Subcutaneous adipose tissue (tissue), 4 donors: ENCODE data around the gene ATP6V1A. TPM values are rescaled to one million over a fixed set of nuclear protein-coding genes. Genes with fewer than 3 reads are reported as not detected.

ENCODE experiments used
- CTCF ChIP-seq: fragments of 450-650 bp; IDR thresholded peaks from one replicate; pipeline ENCODE4 v1.5.1; 2016; ENCODE audit warnings: low read depth, mild to moderate bottlenecking, control low read depth, antibody characterized with exemption, moderate library complexity
- total RNA-seq, 4 donors: library from RNA; depleted of rRNA; stranded (reverse); fragments of >200 nt; gene quantifications; one replicate each; pipeline ENCODE4 v1.1.0, GENCODE V29; 2016

Gene ATP6V1A
- total RNA-seq, 4 donors from 2014 or later, result 36.5 to 81.6 (median 52.6) TPM

GRCh38 chr3:113764698-113765097 lies 17.9 kb downstream of the ATP6V1A start:
- TF ChIP-seq CTCF, result no peak

- TF ChIP-seq CTCF, result no peak
Observed at GRCh38 chr3:113769551-113769950, 22.7 kb downstream of the ATP6V1A start.

GRCh38 chr3:113771993-113772392 lies 25.2 kb downstream of the ATP6V1A start:
- no peak for TF ChIP-seq CTCF

GRCh38 chr3:113773381-113773780 lies 26.5 kb downstream of the ATP6V1A start:
- TF ChIP-seq CTCF, result no peak

GRCh38 chr3:113775516-113775915 lies 28.7 kb downstream of the ATP6V1A start:
- TF ChIP-seq CTCF, result no peak

GRCh38 chr3:113776564-113776963 lies 29.7 kb downstream of the ATP6V1A start:
- TF ChIP-seq CTCF, result no peak

GRCh38 chr3:113783463-113783862 lies 36.6 kb downstream of the ATP6V1A start:
- TF ChIP-seq CTCF, result no peak
